Stimulated activated CD4-positive, alpha-beta T cell treated with anti-CD3 and anti-CD28 coated beads, Interleukin-12 subunit alpha, Interleukin-12 subunit beta, amount 100 ng/mL, for 24 hours (primary cell): ENCODE results near the gene CDK18.

Experiments
- DNase-seq, 2 experiments: peaks; one replicate each; pipeline ENCODE4 v3.0.0-alpha.2; 2020; ENCODE audit warnings: low read depth in 2 of 2

Gene CDK18

GRCh38 chr1:205569411-205570172 lies 65.1 kb downstream of the CDK18 start:
- no peak for DNase-seq

DNA sequence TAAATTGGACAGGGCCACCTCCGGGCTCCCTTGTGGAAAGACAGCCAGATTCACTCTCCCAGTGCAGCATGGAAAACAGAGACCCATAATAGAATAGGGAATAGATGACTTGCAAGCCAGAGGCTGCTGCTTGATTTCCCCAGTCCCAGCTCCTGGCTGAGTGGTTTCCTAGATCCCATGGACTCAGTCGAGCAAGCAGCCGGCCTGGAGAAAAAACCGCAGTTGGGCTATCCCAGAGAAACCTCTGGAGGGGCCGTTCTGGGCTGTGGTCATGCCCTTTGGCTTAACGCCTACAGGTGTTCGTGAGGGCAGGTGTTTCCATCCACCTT lies 65.7 kb downstream of the CDK18 start:
- no peak for DNase-seq

DNA sequence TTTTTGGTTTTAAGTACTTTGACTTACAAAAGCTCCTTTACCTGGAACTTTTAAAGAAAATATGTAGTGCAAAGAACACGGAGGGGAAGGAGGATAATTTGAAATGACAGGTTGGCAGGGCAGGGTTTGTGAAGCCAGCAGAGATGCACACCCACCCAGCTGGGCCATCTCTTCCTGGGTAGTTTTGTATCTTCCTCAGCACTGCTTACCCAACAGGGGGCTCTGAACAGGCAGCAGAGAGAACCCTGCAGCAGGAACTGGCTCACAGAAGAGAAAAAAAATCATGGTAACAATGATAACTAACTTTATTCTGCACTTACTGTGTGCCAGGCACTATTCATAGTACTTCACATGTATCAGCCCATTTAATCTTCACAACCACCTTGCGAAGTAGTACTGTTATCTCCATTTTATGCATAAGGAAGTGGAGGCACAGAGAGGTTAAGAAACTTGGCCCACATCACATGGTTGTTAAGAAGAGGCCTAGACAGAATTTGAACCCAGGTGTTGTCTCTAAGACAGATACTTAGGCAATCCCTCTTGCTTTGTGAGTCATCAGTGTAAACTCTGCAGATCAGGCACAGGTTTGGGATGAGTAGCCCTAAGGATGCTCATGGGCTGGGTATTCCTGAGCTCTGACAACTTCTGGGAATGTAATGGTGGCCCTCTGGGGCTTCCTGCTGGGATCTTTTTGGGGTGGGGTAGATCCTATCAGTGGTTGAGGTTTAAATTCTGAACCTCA lies 66.5 kb downstream of the CDK18 start:
- no peak for DNase-seq

DNA sequence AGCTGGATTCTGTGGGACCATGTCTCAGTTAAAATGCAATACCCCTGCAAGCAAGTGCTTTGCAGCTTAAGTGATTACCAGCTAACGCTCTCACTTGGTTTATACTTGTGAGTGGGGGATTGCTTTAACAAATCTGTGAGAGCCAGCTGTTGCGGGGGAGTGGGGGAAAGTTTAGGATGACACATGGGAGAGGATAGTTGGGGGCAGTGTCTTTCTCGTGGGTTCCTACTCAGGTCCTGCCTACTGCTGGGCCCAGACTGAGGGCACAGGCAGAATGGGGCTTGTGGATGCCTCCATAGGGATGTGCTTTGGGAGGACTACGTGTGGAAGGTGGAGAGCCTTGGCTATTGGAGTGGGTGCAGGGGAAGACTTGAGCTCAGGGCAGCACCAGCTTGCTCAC lies 67.3 kb downstream of the CDK18 start:
- no peak for DNase-seq

GRCh38 chr1:205572421-205572820 lies 68.0 kb downstream of the CDK18 start:
- no peak for DNase-seq

DNA sequence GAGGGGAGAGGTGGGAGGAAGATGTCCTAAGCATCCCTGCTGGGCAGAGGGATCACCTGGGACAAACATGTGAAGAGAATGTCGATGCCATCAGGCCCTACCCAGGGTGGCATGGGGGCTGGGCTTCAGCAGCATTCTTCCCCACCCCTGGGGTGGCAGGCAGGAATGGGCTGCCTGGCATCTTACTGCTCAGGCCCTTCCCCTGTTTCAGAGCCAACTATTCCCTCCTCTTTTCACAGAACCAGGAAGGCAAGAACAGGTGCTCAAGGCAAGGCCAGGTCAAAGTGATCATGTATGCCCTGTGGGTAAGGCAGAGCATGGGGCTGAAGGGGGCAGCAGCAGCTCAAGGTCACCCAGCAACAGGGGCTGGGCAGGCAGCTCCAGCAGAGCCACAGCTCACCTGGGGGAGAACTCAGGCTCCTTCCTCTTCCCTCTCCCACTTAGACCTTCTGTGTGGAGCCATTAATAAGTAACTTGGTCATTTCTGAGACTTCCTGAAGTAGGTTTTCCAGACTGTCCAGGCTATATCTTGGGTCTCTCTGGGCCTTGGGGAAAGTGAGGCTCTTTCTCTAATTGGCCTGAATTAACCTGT lies 70.9 kb downstream of the CDK18 start:
- no peak for DNase-seq

- no peak for DNase-seq
These were observed 71.5 kb downstream of the CDK18 start for GRCh38 chr1:205576011-205576410.

DNA sequence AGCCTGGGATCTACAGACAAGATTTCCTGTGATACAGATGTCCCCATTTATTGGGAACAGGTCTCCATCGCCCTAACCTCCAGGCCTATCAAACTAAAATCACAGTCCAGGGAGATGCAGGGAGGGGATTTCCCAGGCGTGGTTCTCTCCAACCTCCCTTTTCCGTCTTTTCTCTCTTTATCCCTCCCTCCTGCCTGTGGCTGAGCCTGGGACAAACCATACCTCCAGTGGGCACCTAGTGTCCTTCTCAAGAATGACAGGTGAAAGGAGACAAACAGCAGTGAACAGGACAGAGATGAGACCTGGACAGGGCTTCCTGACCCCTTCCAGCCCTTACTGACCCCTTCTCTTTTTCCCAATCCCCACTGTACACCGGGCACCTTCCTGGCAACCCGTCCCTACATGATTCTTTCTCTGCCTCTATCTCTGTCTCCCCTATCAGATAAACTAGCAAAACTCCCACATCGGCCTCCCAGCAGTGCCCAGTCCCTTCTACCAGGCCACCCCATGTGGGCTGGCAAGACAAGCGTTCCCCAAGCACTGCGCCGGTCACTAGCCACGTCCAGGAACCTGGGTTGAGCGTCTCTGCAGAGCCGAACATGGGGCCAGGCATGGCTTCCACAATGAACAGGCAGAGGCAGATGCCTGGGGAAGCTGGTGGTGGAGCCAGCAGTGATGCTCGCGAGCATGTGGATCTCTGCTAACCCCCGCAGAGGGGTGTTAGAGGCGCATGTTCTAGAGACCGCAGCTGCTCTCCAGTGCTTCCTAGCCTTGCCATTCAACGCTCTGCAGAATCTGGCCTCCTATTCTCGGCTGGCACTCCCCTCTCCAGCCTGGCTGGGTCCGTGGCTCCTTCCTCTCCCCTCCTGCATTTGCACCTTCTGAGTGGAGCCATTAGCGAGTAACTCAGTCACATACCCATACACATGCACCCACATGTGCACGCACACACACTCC lies 72.6 kb downstream of the CDK18 start:
- no peak for DNase-seq

DNA sequence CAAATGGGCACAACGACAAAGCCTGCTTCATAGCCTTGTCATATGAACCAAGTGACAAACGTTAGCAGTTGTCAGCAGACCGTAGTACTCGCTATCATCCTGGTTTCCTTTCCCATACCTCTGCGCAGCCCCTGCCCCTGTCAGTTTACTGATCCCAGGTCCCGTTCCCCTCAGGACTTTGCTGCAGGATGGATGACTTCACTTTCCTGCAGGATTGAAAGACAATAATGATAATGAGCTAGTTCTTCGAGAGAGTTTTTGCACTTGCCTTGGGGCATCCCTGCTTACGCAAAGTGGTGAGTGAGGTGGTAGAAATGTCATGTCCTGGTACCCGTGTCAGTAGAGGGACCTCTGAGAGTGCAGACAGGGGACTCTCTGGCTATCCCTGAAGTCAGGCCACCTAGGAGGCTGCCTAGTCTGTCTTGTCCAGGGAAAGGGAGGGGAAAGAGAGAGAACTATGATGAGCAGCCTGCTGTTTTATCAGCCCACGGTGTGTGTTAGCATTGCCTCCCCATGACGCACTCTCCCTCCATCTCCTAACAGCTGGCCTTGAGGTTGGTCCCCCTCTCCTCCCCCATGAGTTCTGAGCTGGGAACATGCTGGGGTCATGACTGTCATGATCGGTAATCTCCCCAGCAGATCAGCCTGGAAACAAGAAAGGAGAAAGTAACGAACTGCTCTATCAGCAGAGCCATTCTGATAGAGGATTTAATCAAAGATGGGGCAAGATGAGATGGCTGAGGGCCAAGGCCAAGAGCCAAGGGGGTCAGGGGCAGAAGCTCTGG lies 73.6 kb downstream of the CDK18 start:
- no peak for DNase-seq

DNA sequence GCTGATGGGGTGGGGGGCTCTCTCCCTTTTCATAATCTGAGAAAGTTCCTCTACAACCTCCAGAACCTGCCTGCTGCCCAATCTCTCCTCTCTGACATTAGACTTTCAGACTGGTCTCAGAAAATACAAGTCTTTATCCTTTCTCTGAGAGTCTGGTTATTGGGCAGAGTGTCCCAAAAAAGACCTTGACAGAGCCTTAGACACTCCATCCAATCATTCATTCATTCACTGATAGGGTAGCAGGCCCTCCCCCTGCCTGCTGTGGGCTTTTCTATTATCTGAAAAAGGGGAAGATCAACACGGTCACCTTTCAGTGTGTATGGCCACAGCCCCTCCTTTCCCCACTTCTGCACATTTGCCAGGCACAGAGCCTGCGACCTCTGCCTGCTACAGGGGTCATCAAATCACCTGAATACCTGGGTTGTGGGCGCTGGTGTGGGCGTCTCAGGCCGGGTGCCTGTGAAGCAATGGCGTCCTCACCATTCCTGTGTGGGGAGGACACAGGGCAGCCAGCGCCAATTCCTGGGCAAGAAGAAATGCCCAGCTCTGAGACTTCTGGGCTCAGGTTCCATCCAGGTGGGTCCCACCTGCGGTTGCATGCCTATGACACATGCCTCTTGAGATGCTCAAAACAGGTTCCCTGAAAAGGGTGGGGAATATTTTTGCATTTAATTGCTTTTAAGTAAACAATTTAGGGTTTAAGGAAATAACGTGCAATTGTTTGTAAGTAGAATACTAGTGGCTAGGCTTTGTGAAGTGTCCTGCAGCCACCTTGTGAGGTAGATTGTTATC lies 74.5 kb downstream of the CDK18 start:
- no peak for DNase-seq

- DNase-seq, result no peak
These were observed 75.2 kb downstream of the CDK18 start for GRCh38 chr1:205579711-205580110.

DNA sequence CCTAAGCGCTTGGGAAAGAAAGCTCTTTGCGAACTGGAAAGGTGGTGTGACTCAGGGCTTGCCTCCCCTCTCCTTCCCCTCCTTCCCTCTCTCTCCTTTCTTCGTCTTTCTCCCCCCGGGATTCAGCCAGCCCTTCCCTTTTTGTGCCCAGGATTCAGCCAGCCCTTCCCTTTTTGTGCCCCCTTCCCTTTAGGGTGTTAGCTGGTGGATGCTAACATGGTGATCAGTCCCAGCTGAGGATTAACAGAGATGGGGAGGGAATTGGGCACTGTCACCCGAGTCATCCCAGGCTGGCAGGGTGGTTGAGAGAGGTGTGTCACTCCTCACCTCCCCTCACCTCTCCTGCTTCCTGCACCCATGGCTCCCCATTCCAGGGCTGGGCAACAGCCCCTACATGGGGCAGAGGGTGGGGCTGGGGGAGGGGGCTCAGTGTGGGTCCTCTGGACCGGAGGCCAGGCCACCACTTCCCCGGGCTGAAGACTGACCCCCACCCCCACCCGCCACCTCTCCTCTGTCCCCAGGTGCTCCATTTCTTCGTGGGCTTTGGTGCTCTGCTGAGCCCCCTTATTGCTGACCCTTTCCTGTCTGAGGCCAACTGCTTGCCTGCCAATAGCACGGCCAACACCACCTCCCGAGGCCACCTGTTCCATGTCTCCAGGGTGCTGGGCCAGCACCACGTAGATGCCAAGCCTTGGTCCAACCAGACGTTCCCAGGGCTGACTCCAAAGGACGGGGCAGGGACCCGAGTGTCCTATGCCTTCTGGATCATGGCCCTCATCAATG lies 75.9 kb downstream of the CDK18 start:
- no peak for DNase-seq

DNA sequence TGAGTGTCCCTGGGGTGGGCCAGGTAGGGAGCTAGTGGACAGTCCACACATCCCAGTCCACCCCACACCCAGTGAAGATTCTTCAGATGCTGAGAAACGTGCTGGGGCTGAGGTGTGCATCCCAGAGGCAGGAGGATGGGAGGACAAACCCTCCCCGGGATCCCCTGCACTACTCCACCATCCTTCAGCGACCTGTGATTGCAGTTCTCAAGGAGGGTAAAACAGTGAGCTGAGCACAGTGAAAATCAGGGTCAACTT lies 76.4 kb downstream of the CDK18 start:
- no peak for DNase-seq

DNA sequence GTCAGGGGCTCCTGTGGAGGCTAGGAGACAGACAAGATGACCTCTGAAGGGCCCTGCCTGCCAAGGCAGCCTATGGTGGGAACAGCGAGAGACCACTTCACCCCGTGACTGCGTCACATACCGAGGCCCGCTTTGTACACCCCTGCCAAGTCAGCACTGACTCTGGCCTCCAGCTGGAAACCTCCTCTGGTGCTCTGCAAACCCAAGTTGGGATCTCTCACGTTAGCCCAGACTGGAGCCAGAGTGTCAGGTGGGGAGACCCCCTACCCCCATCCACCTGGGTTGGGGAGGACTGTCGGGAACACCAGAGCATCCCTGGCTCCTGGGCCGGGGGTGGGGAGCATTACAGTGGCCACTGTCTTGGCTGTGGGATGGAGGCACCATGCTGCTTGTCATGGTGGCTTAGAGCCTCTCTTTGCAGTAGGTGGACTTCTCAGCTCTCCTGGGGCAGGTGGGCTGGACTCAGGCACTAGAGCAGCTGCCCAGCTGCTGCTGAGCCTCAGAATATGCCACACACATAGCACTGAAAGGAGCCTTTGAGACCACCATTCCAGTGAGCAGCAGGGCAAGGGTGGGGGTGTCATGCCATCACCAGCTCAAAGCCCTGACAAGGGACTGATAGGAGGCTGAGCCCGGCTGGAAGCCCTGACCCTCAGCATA lies 77.0 kb downstream of the CDK18 start:
- DNase-seq, result no peak

GRCh38 chr1:205582046-205582445 lies 77.6 kb downstream of the CDK18 start:
- no peak for DNase-seq
